Activated CD4-positive, CD25-positive, alpha-beta regulatory T cell treated with anti-CD3 and anti-CD28 coated beads, Interleukin-2, amount 50 U/mL, for 16 hours (primary cell): Measurements from ENCODE around the gene UBE4A.

Experiments
- DNase-seq: peaks from one replicate; pipeline ENCODE4 v3.0.0-alpha.2; 2020; ENCODE audit warnings: low read depth, low spot score

UBE4A gene

GRCh38 chr11:118436639-118437207 lies 77.3 kb downstream of the UBE4A start:
- no peak for DNase-seq

- no peak for DNase-seq
Observed at GRCh38 chr11:118437208-118438125, 78.1 kb downstream of the UBE4A start.

GRCh38 chr11:118438314-118438931 lies 79.0 kb downstream of the UBE4A start:
- no peak for DNase-seq

GRCh38 chr11:118439646-118440045 lies 80.2 kb downstream of the UBE4A start:
- DNase-seq = no peak

- DNase-seq = no peak
Observed at GRCh38 chr11:118441770-118442275, 82.4 kb downstream of the UBE4A start.

GRCh38 chr11:118442301-118442700 lies 82.9 kb downstream of the UBE4A start:
- DNase-seq = no peak

- no peak for DNase-seq
Observed at GRCh38 chr11:118442908-118443589, 83.6 kb downstream of the UBE4A start.

GRCh38 chr11:118443590-118444218 lies 84.3 kb downstream of the UBE4A start:
- DNase-seq = no peak

- DNase-seq = no peak
Observed at GRCh38 chr11:118447423-118447822, 88.0 kb downstream of the UBE4A start.

GRCh38 chr11:118448294-118448693 lies 88.9 kb downstream of the UBE4A start:
- no peak for DNase-seq
